ENCODE data around the gene MALRD1. TPM values are rescaled to one million over a fixed set of nuclear protein-coding genes. Genes with fewer than 3 reads are reported as not detected.

MALRD1 gene
- total RNA-seq, 2 donors from 2014 or later: 0.26 to 1.3 TPM

GRCh38 chr10:19728964-19729363, 680.4 kb downstream of the MALRD1 start:
- ATAC-seq: no peak

GRCh38 chr10:19730167-19730906, 681.7 kb downstream of the MALRD1 start:
- Histone ChIP-seq H3K4me1 (no peaks in the 10 kb centered on the region), H3K36me3 (replicated peaks in 1 of 2; ENCODE audit: insufficient read depth in 1 of 2, low read depth in 2 of 2) (no peaks in the 10 kb centered on the region), H3K9me3 (no peaks in the 10 kb centered on the region), H3K27me3 (no peaks in the 10 kb centered on the region), H3K4me3 (no peak overlapping the region), H3K27ac (no peak overlapping the region)
- WGBS, 2 donors: 60 to 79% methylated on average over 2 of the region's 2 CpGs
- no peak for ATAC-seq
- no peak for DNase-seq
- TF ChIP-seq CTCF (IDR thresholded peaks at IDR 0.05) (no peak), POLR2A (IDR thresholded peaks at IDR 0.05) (no peak)
- intact Hi-C loops (cut with DNase I): no loop called here

More at GRCh38 chr10:19728964-19729363, 680.4 kb downstream of the MALRD1 start:
- Histone ChIP-seq H3K9me3 (no peaks in the 10 kb centered on the region), H3K4me3 (no peak overlapping the region), H3K4me1 (no peaks in the 10 kb centered on the region), H3K27me3 (no peaks in the 10 kb centered on the region), H3K27ac (no peak overlapping the region), H3K36me3 (replicated peaks in 1 of 2; ENCODE audit: insufficient read depth in 1 of 2, low read depth in 2 of 2) (no peaks in the 10 kb centered on the region)
- intact Hi-C loops (cut with DNase I): no loop called here
- no peak for DNase-seq
- WGBS, 2 donors: 89 to 90% methylated on average over 2 of the region's 2 CpGs
- TF ChIP-seq POLR2A (IDR thresholded peaks at IDR 0.05) (no peak), CTCF (IDR thresholded peaks at IDR 0.05) (no peak)

GRCh38 chr10:19730907-19731217, 682.3 kb downstream of the MALRD1 start:
- Histone ChIP-seq H3K27ac (no peak overlapping the region), H3K36me3 (replicated peaks in 1 of 2; ENCODE audit: insufficient read depth in 1 of 2, low read depth in 2 of 2) (no peaks in the 10 kb centered on the region), H3K9me3 (no peaks in the 10 kb centered on the region), H3K27me3 (no peaks in the 10 kb centered on the region), H3K4me1 (no peaks in the 10 kb centered on the region), H3K4me3 (no peak overlapping the region)
- DNase-seq (no peak), ATAC-seq (no peak)
- TF ChIP-seq POLR2A (IDR thresholded peaks at IDR 0.05): no peak
- TF ChIP-seq CTCF (IDR thresholded peaks at IDR 0.05): no peak
- intact Hi-C loops (cut with DNase I): no loop called here

GRCh38 chr10:19731560-19731959, 683.0 kb downstream of the MALRD1 start:
- ATAC-seq: no peak
- WGBS, 2 donors: 84 to 85% methylated on average over 2 of the region's 2 CpGs

More at GRCh38 chr10:19731560-19731959, 683.0 kb downstream of the MALRD1 start:
- intact Hi-C loops (cut with DNase I): no loop called here
- DNase-seq: no peak
- Histone ChIP-seq H3K4me3 (no peak overlapping the region), H3K27me3 (no peaks in the 10 kb centered on the region), H3K9me3 (no peaks in the 10 kb centered on the region), H3K36me3 (replicated peaks in 1 of 2; ENCODE audit: insufficient read depth in 1 of 2, low read depth in 2 of 2) (no peaks in the 10 kb centered on the region), H3K4me1 (no peaks in the 10 kb centered on the region), H3K27ac (no peak overlapping the region)
- TF ChIP-seq POLR2A (IDR thresholded peaks at IDR 0.05): no peak
- TF ChIP-seq CTCF (IDR thresholded peaks at IDR 0.05): no peak

Data from body of pancreas (tissue), 4 donors.